Loucy (cell line): Measurements from ENCODE around the gene TANGO2.

Source experiments
- H2AFZ ChIP-seq: fragments of 200-600 bp; sonication (generic); 2 replicates; pipeline ENCODE4 v1.6.0; 2016; ENCODE audit warnings: antibody characterized with exemption, mild to moderate bottlenecking, low read length, moderate library complexity
- H3F3A ChIP-seq: fragments of 200-600 bp; 2 replicates; pipeline ENCODE4 v1.6.0; 2016; ENCODE audit warnings: antibody characterized with exemption, low read depth, mild to moderate bottlenecking
- H3K27me3 ChIP-seq: fragments of 200-600 bp; sonication (generic); 2 replicates; pipeline ENCODE4 v1.6.1; 2014; ENCODE audit warnings: low read length, mild to moderate bottlenecking; ENCODE audit not compliant: insufficient read depth, poor library complexity, severe bottlenecking
- H3K36me3 ChIP-seq: fragments of 200-600 bp; sonication (generic); 2 replicates; pipeline ENCODE4 v1.6.1; 2016; ENCODE audit warnings: low read length; ENCODE audit not compliant: insufficient read depth
- H3K4me1 ChIP-seq: fragments of 200-600 bp; sonication (generic); 2 replicates; pipeline ENCODE4 v1.5.1; 2014; ENCODE audit warnings: low read length, mild to moderate bottlenecking; ENCODE audit not compliant: insufficient read depth, poor library complexity, severe bottlenecking
- H3K4me2 ChIP-seq: fragments of 200-600 bp; sonication (generic); 2 replicates; pipeline ENCODE4 v1.6.0; 2014; ENCODE audit warnings: antibody characterized with exemption, low read length, low read depth, mild to moderate bottlenecking; ENCODE audit not compliant: poor library complexity, severe bottlenecking
- H3K4me3 ChIP-seq: fragments of 200-600 bp; sonication (generic); 2 replicates; pipeline ENCODE4 v1.5.1; 2014; ENCODE audit warnings: low read length, mild to moderate bottlenecking, mixed read lengths; ENCODE audit not compliant: poor library complexity, severe bottlenecking
- H3K79me2 ChIP-seq: fragments of 200-600 bp; sonication (generic); 2 replicates; pipeline ENCODE4 v1.6.1; 2014; ENCODE audit warnings: low read length; ENCODE audit not compliant: insufficient read depth
- H3K9ac ChIP-seq: fragments of 200-600 bp; sonication (generic); 2 replicates; pipeline ENCODE4 v1.6.0; 2014; ENCODE audit warnings: mild to moderate bottlenecking, low read depth, low read length, moderate library complexity; ENCODE audit not compliant: poor library complexity, severe bottlenecking
- H3K9me2 ChIP-seq: fragments of 200-600 bp; sonication (generic); replicated peaks from 2 replicates; pipeline ENCODE4 v1.6.1; 2016; ENCODE audit warnings: low read depth, low read length, mixed read lengths
- H3K9me3 ChIP-seq: fragments of 200-600 bp; sonication (generic); 2 replicates; pipeline ENCODE4 v1.6.1; 2014; ENCODE audit warnings: mild to moderate bottlenecking, antibody characterized with exemption, low read length, low read depth; ENCODE audit not compliant: insufficient read depth
- H4K20me1 ChIP-seq: fragments of 200-600 bp; sonication (generic); 2 replicates; pipeline ENCODE4 v1.6.0; 2014; ENCODE audit warnings: antibody characterized with exemption, low read length, mild to moderate bottlenecking; ENCODE audit not compliant: insufficient read depth, poor library complexity, severe bottlenecking
- CTCF ChIP-seq: fragments of 200-600 bp; sonication (generic); conservative IDR thresholded peaks from 2 replicates; pipeline ENCODE4 v1.5.1; 2014; ENCODE audit warnings: mild to moderate bottlenecking, antibody characterized with exemption, low read length
- EZH2phosphoT487 ChIP-seq: fragments of 200-600 bp; IDR thresholded peaks from 2 replicates; pipeline ENCODE4 v1.6.1; 2018; ENCODE audit warnings: antibody characterized with exemption, mild to moderate bottlenecking, moderate library complexity, borderline replicate concordance

TANGO2 gene

DNA sequence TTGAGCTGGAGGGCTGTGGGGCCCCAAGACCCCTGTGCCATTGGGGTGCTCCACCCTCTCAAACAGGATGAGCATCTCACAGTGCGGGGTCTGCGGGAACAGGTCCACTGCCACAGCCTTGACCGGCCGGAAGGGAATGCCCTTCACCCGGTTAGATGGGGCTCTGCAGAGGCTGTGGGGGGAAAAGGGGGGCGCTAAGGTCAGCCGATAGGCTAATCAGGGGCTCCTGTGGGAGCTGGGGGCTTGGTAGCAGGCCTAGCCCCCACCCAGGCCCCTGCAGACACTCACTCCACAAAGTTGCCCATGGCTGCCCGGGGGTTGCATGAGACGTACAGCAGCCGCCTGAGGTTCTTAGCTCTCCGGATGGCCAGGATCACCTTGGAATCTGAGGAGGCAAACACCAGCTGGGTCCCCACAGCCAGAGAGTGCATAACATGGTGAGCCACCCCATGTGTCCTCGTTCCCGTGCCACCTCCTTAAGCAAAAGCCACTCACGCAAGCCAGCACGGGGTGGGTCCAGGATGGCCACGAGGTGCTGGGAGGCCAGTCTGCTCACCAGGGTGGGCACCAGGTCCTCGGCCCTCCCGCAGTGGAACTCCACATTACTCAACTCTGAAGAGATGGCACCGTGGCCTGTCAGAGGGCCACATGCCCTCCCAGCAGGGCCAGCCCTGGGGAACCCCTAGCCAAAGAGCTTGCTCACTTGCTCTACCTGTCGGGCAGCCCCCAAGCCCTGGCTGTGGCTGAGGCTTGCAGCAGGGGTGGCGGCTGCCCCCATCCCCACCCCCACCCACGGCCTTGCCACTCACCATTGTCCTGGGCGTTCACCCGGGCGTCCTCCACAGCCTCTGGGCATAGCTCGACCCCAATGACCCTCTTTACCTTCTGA lies 92.0 kb downstream of the TANGO2 start:
- no peak overlapping the region for H3K9ac ChIP-seq

DNA sequence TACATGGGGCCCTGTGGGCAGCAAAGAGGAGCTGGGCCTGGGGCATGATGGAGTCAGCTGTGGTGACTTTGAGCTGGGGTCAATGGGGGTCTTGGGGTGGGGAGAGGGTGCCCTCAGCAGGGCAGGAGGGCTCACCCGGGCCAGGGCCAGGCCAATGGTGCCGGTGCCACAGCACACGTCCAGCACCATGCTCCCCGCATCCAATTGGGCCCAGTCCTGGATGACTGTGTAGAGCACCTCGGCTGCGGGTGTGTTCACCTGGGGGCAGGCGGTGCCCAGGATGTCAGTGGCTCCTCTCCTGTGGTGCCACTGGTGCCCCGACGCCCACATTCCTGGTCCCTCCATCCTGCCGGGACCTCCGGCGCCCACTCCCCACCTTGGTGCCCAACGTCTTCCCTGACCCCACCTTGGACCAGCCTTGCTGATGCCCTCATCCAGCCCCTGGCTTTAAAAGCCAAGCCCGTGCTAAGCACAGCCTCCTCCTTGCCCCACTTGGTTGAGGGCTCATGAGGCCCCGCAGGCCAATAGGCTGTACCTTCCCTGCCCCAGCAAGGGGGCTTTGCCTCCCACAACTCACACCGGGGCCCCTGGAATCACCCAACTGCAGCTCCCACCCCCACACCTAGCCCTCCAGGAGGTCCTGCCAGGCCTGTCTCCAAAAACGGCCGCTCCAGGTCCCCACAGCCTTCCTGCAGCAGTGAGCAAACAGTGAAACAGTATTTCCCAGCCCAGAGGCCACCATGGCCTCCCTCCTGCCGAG lies 92.8 kb downstream of the TANGO2 start:
- Histone ChIP-seq H3K4me1 (peaks cover 18% of the 10 kb centered on the region), H3K27me3 (no peaks in the 10 kb centered on the region), H3K4me3 (no peak overlapping the region), H3K36me3 (peaks cover 52% of the 10 kb centered on the region; the same call in 1 of the 2 replicates), H3K9me2 (no peaks in the 10 kb centered on the region), H3F3A (no peaks in the 10 kb centered on the region), H2AFZ (no peak overlapping the region), H3K4me2 (peak overlapping the region; percentile 89), H4K20me1 (peaks cover 20% of the 10 kb centered on the region), H3K9me3 (no peaks in the 10 kb centered on the region), H3K9ac (no peak overlapping the region), H3K79me2 (peaks cover 47% of the 10 kb centered on the region)
- TF ChIP-seq CTCF (no peak), EZH2phosphoT487 (no peak)

More for the DNA sequence above, 92.0 kb downstream of the TANGO2 start:
- H4K20me1 ChIP-seq, result peaks cover 12% of the 10 kb centered on the region
- H3K4me1 ChIP-seq, result peaks cover 13% of the 10 kb centered on the region
- no peaks in the 10 kb centered on the region for H3F3A ChIP-seq
- no peaks in the 10 kb centered on the region for H3K9me2 ChIP-seq
- H3K9me3 ChIP-seq, result no peaks in the 10 kb centered on the region
- peaks cover 38% of the 10 kb centered on the region for H3K79me2 ChIP-seq
- no peaks in the 10 kb centered on the region for H3K27me3 ChIP-seq
- H2AFZ ChIP-seq, result no peak overlapping the region
- peaks cover 60% of the 10 kb centered on the region; the same call in 1 of the 2 replicates for H3K36me3 ChIP-seq
- no peak overlapping the region for H3K4me3 ChIP-seq
- no peak for TF ChIP-seq EZH2phosphoT487
- no peak for TF ChIP-seq CTCF
- no peak overlapping the region for H3K4me2 ChIP-seq

- Histone ChIP-seq H4K20me1 (peaks cover 31% of the 10 kb centered on the region), H2AFZ (no peak overlapping the region), H3K4me3 (peak overlapping the region; percentile 98), H3F3A (no peaks in the 10 kb centered on the region), H3K36me3 (peaks cover 49% of the 10 kb centered on the region; the same call in 1 of the 2 replicates), H3K4me1 (peaks cover 28% of the 10 kb centered on the region), H3K9ac (peak overlapping the region; percentile 98), H3K9me3 (no peaks in the 10 kb centered on the region), H3K27me3 (no peaks in the 10 kb centered on the region), H3K4me2 (peak overlapping the region; percentile 89), H3K79me2 (peaks cover 57% of the 10 kb centered on the region), H3K9me2 (no peaks in the 10 kb centered on the region)
- TF ChIP-seq CTCF (no peak), EZH2phosphoT487 (no peak)
Measured at GRCh38 chr22:20114506-20115475, 93.9 kb downstream of the TANGO2 start.
